ENCODE results near the gene RBM3.

RBM3 gene

DNA sequence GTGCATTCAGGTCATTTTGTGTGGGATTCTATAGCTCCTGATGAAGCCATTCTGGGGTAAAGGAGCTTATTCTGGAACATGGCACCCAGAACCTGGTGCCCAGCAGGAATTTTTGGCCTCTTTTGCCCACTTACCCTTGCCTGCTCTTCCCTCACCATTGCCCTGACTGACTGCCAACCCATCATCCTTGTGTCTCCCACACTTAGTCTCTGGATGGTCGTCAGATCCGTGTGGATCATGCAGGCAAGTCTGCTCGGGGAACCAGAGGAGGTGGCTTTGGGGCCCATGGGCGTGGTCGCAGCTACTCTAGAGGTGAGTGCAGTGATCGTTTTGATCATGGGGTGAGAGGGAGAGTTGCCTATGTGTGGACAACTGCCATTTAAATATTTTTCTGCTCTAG is 1.8 kb downstream of the RBM3 start:
- TF ChIP-seq, protein P1, sequence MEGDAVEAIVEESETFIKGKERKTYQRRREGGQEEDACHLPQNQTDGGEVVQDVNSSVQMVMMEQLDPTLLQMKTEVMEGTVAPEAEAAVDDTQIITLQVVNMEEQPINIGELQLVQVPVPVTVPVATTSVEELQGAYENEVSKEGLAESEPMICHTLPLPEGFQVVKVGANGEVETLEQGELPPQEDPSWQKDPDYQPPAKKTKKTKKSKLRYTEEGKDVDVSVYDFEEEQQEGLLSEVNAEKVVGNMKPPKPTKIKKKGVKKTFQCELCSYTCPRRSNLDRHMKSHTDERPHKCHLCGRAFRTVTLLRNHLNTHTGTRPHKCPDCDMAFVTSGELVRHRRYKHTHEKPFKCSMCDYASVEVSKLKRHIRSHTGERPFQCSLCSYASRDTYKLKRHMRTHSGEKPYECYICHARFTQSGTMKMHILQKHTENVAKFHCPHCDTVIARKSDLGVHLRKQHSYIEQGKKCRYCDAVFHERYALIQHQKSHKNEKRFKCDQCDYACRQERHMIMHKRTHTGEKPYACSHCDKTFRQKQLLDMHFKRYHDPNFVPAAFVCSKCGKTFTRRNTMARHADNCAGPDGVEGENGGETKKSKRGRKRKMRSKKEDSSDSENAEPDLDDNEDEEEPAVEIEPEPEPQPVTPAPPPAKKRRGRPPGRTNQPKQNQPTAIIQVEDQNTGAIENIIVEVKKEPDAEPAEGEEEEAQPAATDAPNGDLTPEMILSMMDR (IDR thresholded peaks at IDR 0.05; ENCODE audit: extremely low read depth, insufficient read depth, missing control alignments), result no peak
- no peak for DNase-seq (ENCODE audit: low spot score)
- in situ Hi-C loops (cut with MboI; ENCODE audit: low pct_unique_long_range_greater_than_20kb, low sequenced_read_pairs, unreplicated experiment), result no loop called here

DNA sequence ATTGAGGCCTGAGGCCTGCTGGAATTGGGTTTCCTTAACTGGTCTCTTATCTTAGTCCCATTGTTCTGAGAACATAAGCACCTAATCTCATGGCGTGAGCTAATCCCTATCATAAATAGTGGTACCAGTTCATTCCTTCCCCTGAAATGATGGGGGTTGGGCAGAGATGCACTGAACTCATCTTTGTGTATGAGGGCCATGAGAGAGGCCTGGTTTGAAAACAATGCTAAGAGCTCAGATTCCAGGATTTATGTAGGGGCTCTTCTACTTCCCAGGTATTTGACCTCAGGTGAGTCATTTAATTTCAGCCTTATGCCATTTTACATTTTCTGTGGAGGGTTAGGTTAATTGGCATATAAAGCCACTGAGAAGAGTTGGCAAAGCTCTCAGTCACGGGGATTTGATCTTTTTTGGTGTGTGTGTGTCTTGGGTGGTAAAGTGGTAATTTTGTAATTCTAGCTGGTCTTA is 4.4 kb downstream of the RBM3 start:
- DNase-seq (ENCODE audit: low spot score), result no peak
- TF ChIP-seq, protein P1 (IDR thresholded peaks at IDR 0.05; ENCODE audit: extremely low read depth, insufficient read depth, missing control alignments), result no peak
- in situ Hi-C loops (cut with MboI; ENCODE audit: low pct_unique_long_range_greater_than_20kb, low sequenced_read_pairs, unreplicated experiment), result no loop called here

DNA sequence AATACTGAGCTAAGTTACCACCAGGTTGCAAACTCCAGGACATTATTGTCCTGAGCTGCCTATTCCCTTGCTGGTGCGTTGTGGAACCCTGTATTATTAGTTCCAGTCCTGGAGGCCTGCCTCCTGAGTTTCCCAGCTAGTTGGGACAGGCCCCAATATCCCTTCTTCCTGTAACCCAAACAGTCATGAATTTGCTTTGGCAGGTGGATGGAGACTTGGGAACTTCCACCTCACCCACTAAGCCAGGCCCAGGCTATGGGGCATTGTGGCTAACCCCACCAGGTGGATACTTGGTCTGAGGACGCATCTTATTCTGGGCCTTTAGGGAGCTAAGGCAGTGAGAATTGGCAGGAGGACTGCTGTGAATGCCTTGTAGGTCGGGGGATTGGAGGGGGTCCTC is 5.0 kb downstream of the RBM3 start:
- DNase-seq (ENCODE audit: low spot score), result no peak
- TF ChIP-seq, protein P1 (IDR thresholded peaks at IDR 0.05; ENCODE audit: extremely low read depth, insufficient read depth, missing control alignments), result no peak
- in situ Hi-C loops (cut with MboI; ENCODE audit: low pct_unique_long_range_greater_than_20kb, low sequenced_read_pairs, unreplicated experiment), result no loop called here

DNA sequence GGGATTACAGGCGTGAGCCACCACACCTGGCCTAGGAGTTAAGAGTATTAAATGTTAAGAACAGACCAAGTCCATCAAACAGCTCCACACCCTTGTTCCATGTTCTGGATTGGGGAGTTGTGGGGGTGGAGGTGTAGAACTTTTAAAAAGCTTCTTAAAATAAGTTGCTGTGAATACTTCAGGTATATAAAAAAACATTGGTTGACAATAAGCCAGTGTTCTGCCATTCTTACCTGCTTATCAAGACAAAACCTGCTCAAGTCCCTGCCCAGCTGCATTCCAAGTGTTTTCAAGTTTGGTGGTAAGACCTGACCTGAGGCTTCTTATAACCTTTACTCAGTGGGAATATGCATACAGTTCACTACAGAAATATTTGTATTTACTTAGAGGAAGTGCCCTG is 6.4 kb downstream of the RBM3 start:
- DNase-seq (ENCODE audit: low spot score), result no peak

DNA sequence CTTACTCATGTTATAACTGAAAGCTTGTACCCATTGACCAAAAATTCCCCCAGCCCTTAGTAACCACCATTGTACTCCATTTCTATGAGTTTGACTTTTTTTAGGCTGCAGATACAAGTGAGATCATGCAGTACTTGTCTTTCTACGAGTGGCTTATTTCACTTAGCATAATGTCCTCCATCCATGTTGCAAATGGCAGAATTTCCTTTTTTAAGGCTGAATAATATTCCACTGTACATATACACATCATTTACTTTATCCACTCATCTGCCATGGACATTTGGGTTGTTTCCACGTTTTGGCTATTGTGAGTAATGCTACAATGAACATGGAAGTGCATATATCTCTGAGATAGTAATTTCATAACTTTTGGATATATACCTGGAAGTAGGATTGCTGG is 10.4 kb downstream of the RBM3 start:
- TF ChIP-seq, protein P1 (IDR thresholded peaks at IDR 0.05; ENCODE audit: extremely low read depth, insufficient read depth, missing control alignments), result no peak
- in situ Hi-C loops (cut with MboI; ENCODE audit: low pct_unique_long_range_greater_than_20kb, low sequenced_read_pairs, unreplicated experiment), result no loop called here
- DNase-seq (ENCODE audit: low spot score), result no peak

More for the DNA sequence above, 6.4 kb downstream of the RBM3 start:
- TF ChIP-seq, protein P1 (IDR thresholded peaks at IDR 0.05; ENCODE audit: extremely low read depth, insufficient read depth, missing control alignments), result no peak
- in situ Hi-C loops (cut with MboI; ENCODE audit: low pct_unique_long_range_greater_than_20kb, low sequenced_read_pairs, unreplicated experiment), result no loop called here

DNA sequence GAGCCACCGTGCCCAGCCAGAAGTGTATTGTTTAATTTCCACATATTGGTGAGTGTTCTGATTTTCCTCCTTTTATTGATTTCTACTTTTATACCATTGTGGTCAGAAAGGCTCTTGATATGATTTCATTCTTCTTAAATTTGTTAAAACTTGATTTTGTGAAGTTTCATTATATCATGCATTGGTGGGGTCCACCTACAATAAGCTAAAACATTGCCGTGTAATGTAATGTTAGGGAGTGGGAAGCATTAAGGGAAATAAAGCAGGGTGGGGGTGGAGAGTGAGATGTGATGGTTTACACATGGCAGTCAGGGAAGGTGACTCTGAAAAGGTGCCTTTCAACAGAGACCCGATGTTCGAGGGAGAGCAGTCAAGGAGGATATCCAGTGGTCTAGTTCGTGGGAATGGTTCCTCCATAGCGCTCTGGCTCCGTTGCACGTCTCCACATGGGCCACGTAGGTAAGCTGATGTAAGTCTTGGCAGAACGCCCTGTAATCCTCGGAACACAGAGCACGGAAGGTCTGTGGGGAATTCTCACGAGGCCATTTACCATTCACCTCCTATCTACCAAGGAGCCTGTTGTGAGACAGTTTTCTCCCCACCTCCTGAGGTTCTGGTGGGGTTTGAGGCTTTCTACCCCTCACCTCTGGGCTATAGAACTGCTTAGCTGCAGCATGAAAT is 15.3 kb downstream of the RBM3 start:
- no peak for DNase-seq (ENCODE audit: low spot score)
- in situ Hi-C loops (cut with MboI; ENCODE audit: low pct_unique_long_range_greater_than_20kb, low sequenced_read_pairs, unreplicated experiment), result no loop called here

More for the DNA sequence above, 15.3 kb downstream of the RBM3 start:
- TF ChIP-seq, protein P1 (IDR thresholded peaks at IDR 0.05; ENCODE audit: extremely low read depth, insufficient read depth, missing control alignments), result no peak

Data from GM13977 (cell line).